Measurements from ENCODE around the gene TRPT1.

Gene TRPT1

GRCh38 chr11:64225608-64226506, at the start of gene TRPT1, which contains the start of gene NUDT22:
TSS of gene TRPT1 (minus strand) at chr11:64226186. CDS start at chr11:64225860, 326 bp downstream.
TSS of gene NUDT22 (plus strand) at chr11:64226274. CDS start at chr11:64226653, 379 bp downstream.
- DNase-seq: peak; percentile 81

- no peak for DNase-seq
These were observed 49.2 kb upstream of the TRPT1 start for GRCh38 chr11:64275031-64275800.

GRCh38 chr11:64269540-64270220, 43.7 kb upstream of the TRPT1 start:
- DNase-seq: peak; percentile 99

GRCh38 chr11:64268893-64269539, 43.0 kb upstream of the TRPT1 start:
- DNase-seq: no peak

GRCh38 chr11:64268025-64268892, 42.3 kb upstream of the TRPT1 start:
- peak; percentile 6 for DNase-seq

GRCh38 chr11:64267207-64267945, 41.4 kb upstream of the TRPT1 start:
- no peak for DNase-seq

GRCh38 chr11:64266339-64266738, 40.4 kb upstream of the TRPT1 start:
- DNase-seq: no peak

- no peak for DNase-seq
These were observed 39.5 kb upstream of the TRPT1 start for GRCh38 chr11:64265176-64266160.

GRCh38 chr11:64264371-64264852, 38.4 kb upstream of the TRPT1 start:
- DNase-seq: no peak

- no peak for DNase-seq
These were observed 37.9 kb upstream of the TRPT1 start for GRCh38 chr11:64263947-64264317.

GRCh38 chr11:64263021-64263946, 37.3 kb upstream of the TRPT1 start:
- DNase-seq: no peak

- no peak for DNase-seq
These were observed 36.5 kb upstream of the TRPT1 start for GRCh38 chr11:64262271-64263002.

- no peak for DNase-seq
These were observed 35.6 kb upstream of the TRPT1 start for GRCh38 chr11:64261556-64262080.

GRCh38 chr11:64260147-64260708, 34.2 kb upstream of the TRPT1 start:
- DNase-seq: no peak

- no peak for DNase-seq
These were observed 33.6 kb upstream of the TRPT1 start for GRCh38 chr11:64259533-64260067.

- no peak for DNase-seq
These were observed 33.1 kb upstream of the TRPT1 start for GRCh38 chr11:64258946-64259532.

Measured in NCI-H1105 treated with DMSO at 0.1 percent for 48 hours (cell line).